ENCODE data around the gene TADA3. TPM values are rescaled to one million over a fixed set of nuclear protein-coding genes. Genes with fewer than 3 reads are reported as not detected.

TADA3 gene
- total RNA-seq, 2 experiments from 2014 or later = 51.6 to 58.5 TPM

- POLR2A ChIA-PET = interaction anchor here (0.7 to 2.0 kb wide), 6 partner anchors 10 to 45 kb away, joined by 3 to 9 read pairs (median 6); partner anchors contain the start of gene OGG1
- intact Hi-C loops (cut with micrococcal nuclease; ENCODE audit: unreplicated experiment) = no loop called here
- Histone ChIP-seq H4K20me1 (ENCODE audit: insufficient read depth, low read length) (peaks cover 10% of the 10 kb centered on the region; the same call in 1 of the 2 replicates), H3K4me2 (ENCODE audit: low read length) (peak overlapping the region; percentile 97), H3K4me3 (ENCODE audit: low read depth, low read length, poor library complexity, severe bottlenecking) (peak overlapping the region; percentile 96), H3K4me1 (ENCODE audit: insufficient read depth, low read length, poor library complexity, severe bottlenecking) (peaks cover 46% of the 10 kb centered on the region), H3K36me3 (ENCODE audit: insufficient read depth, low read length) (peaks cover 72% of the 10 kb centered on the region), H2AFZ (ENCODE audit: low read length) (no peak overlapping the region), H3K79me2 (ENCODE audit: insufficient read depth, low read depth, low read length) (peaks cover 66% of the 10 kb centered on the region), H3K27ac (ENCODE audit: low read depth, low read length, poor library complexity, severe bottlenecking) (peak overlapping the region; percentile 72), H3K9me3 (ENCODE audit: low read length) (no peaks in the 10 kb centered on the region), H3K9me2 (ENCODE audit: insufficient read depth, low read length) (no peaks in the 10 kb centered on the region)
- DNase-seq (ENCODE audit: low spot score) = peak; percentile 68
- no TSS peak for BruUV-seq (replicated peaks)
- TF ChIP-seq EZH2phosphoT487 (IDR thresholded peaks at IDR 0.05; ENCODE audit: borderline replicate concordance, low read depth, low read length) (no peak), CTCF (conservative IDR thresholded peaks at IDR 0.05; ENCODE audit: low read length) (no peak)
- CTCF ChIA-PET (ENCODE audit: unreplicated experiment) = interaction anchor here (0.8 kb wide), 1 partner anchor 9 kb away, joined by 5 read pairs; no protein-coding TSS in a partner anchor
Observed at GRCh38 chr3:9795207-9795606, 2.9 kb upstream of the TADA3 start.

GRCh38 chr3:9794400-9794799, 2.1 kb upstream of the TADA3 start:
- ChIA-PET POLR2A (interaction anchor here (1.7 to 2.4 kb wide), 2 partner anchors 41 to 43 kb away, joined by 7 to 17 read pairs; no protein-coding TSS in a partner anchor), CTCF (ENCODE audit: unreplicated experiment) (no interaction called here)
- Histone ChIP-seq H3K4me2 (ENCODE audit: low read length) (peak overlapping the region; percentile 97), H3K9me3 (ENCODE audit: low read length) (no peaks in the 10 kb centered on the region), H3K9me2 (ENCODE audit: insufficient read depth, low read length) (no peaks in the 10 kb centered on the region), H3K4me1 (ENCODE audit: insufficient read depth, low read length, poor library complexity, severe bottlenecking) (peaks cover 47% of the 10 kb centered on the region), H3K79me2 (ENCODE audit: insufficient read depth, low read depth, low read length) (peaks cover 66% of the 10 kb centered on the region), H3K27ac (ENCODE audit: low read depth, low read length, poor library complexity, severe bottlenecking) (peak overlapping the region; percentile 72), H4K20me1 (ENCODE audit: insufficient read depth, low read length) (peaks cover 10% of the 10 kb centered on the region; the same call in 1 of the 2 replicates), H3K36me3 (ENCODE audit: insufficient read depth, low read length) (peaks cover 72% of the 10 kb centered on the region), H3K4me3 (ENCODE audit: low read depth, low read length, poor library complexity, severe bottlenecking) (peak overlapping the region; percentile 96), H2AFZ (ENCODE audit: low read length) (no peak overlapping the region)
- BruUV-seq (replicated peaks) = no TSS peak
- intact Hi-C loops (cut with micrococcal nuclease; ENCODE audit: unreplicated experiment) = loop anchor here (5.0 kb wide), 1 partner anchor 138 kb away; the partner anchor contains the start of gene CRELD1
- DNase-seq (ENCODE audit: low spot score) = no peak
- TF ChIP-seq EZH2phosphoT487 (IDR thresholded peaks at IDR 0.05; ENCODE audit: borderline replicate concordance, low read depth, low read length) (no peak), CTCF (conservative IDR thresholded peaks at IDR 0.05; ENCODE audit: low read length) (no peak)
